Measurements from ENCODE around the gene SULT1C3. TPM values are rescaled to one million over a fixed set of nuclear protein-coding genes. Genes with fewer than 3 reads are reported as not detected.
A peak's percentile ranks its signal among the peaks of the same experiment; 100 is the strongest.

Gene SULT1C3
- total and polyA plus RNA-seq, 8 donors: 0.73 to 2.1 TPM; not detected in 6

GRCh38 chr2:108268001-108268400, 28.2 kb downstream of the SULT1C3 start:
- Histone ChIP-seq H3K27me3 (no peaks in the 10 kb centered on the region), H3K4me3 (no peak overlapping the region), H3K27ac (peak overlapping the region; percentile 60 to 90 (median 84)), H3K36me3 (no peaks in the 10 kb centered on the region), H3K4me1 (peaks cover 14 to 52% (median 25%) of the 10 kb centered on the region in 4 donors), H3K9me3 (no peaks in the 10 kb centered on the region)
- TF ChIP-seq EP300 (IDR thresholded peaks at IDR 0.05) (no peak), POLR2AphosphoS5 (IDR thresholded peaks at IDR 0.05) (peak in 1 of 3 donors; percentile 60)
- intact Hi-C loops (cut with DNase I; ENCODE audit: low total_unique reads): no loop called here
- peak in 1 of 2 donors; percentile 63 for DNase-seq
- 19 to 49% (median 26%) methylated on average over 4 of the region's 4 CpGs for WGBS, 5 donors

- no peak for TF ChIP-seq EP300 (IDR thresholded peaks at IDR 0.05)
- H3K36me3 ChIP-seq: no peaks in the 10 kb centered on the region
- no peaks in the 10 kb centered on the region for H3K27me3 ChIP-seq
- H3K27ac ChIP-seq: peak overlapping the region; percentile 10 to 84 (median 41)
- 74 to 100% (median 96%) methylated on average over 1 to 3 of the region's 3 CpGs for WGBS, 5 donors
- peaks cover 14 to 45% (median 25%) of the 10 kb centered on the region in 4 donors for H3K4me1 ChIP-seq
- intact Hi-C loops (cut with DNase I; ENCODE audit: low total_unique reads): no loop called here
- no peak overlapping the region for H3K4me3 ChIP-seq
- H3K9me3 ChIP-seq: no peaks in the 10 kb centered on the region
- no peak for DNase-seq
Observed at GRCh38 chr2:108270346-108270745, 30.6 kb downstream of the SULT1C3 start.

- WGBS, 5 donors: 52 to 68% (median 55%) methylated on average over 5 of the region's 5 CpGs
- no peak overlapping the region for H3K4me3 ChIP-seq
- peak overlapping the region; percentile 23 to 84 (median 47) for H3K27ac ChIP-seq
- peaks cover 13 to 45% (median 23%) of the 10 kb centered on the region in 4 donors for H3K4me1 ChIP-seq
- no peaks in the 10 kb centered on the region for H3K9me3 ChIP-seq
- TF ChIP-seq EP300 (IDR thresholded peaks at IDR 0.05) (no peak), POLR2AphosphoS5 (IDR thresholded peaks at IDR 0.05) (peak in 1 of 3 donors; percentile 68), POLR2A (IDR thresholded peaks at IDR 0.05) (no peak), CTCF (IDR thresholded peaks at IDR 0.05) (no peak)
- DNase-seq: peak in 1 of 2 donors; percentile 68
- intact Hi-C loops (cut with DNase I; ENCODE audit: low total_unique reads): no loop called here
- H3K27me3 ChIP-seq: no peaks in the 10 kb centered on the region
- H3K36me3 ChIP-seq: no peaks in the 10 kb centered on the region
Observed at GRCh38 chr2:108270768-108271506, 31.2 kb downstream of the SULT1C3 start.

- Histone ChIP-seq H3K4me3 (peak overlapping the region in 1 of 4 donors; percentile 24), H3K27ac (peak overlapping the region; percentile 41 to 84 (median 53)), H3K9me3 (no peaks in the 10 kb centered on the region), H3K4me1 (peaks cover 5 to 39% (median 21%) of the 10 kb centered on the region in 4 donors), H3K36me3 (no peaks in the 10 kb centered on the region), H3K27me3 (no peaks in the 10 kb centered on the region)
- 61 to 86% (median 64%) methylated on average over 7 of the region's 7 CpGs for WGBS, 5 donors
- intact Hi-C loops (cut with DNase I; ENCODE audit: low total_unique reads): no loop called here
- TF ChIP-seq POLR2A (IDR thresholded peaks at IDR 0.05) (no peak), CTCF (IDR thresholded peaks at IDR 0.05) (no peak), POLR2AphosphoS5 (IDR thresholded peaks at IDR 0.05) (peak in 2 of 3 donors; percentile 17 to 33)
- peak in 1 of 2 donors; percentile 45 for DNase-seq
Observed at GRCh38 chr2:108271691-108272253, 32.0 kb downstream of the SULT1C3 start.

- 76 to 86% (median 81%) methylated on average over 2 of the region's 2 CpGs for WGBS, 5 donors
- no peaks in the 10 kb centered on the region for H3K9me3 ChIP-seq
- peaks cover 0 to 4% (median 0%) of the 10 kb centered on the region in 4 donors for H3K4me1 ChIP-seq
- H3K27ac ChIP-seq: no peak overlapping the region
- no peaks in the 10 kb centered on the region for H3K36me3 ChIP-seq
- TF ChIP-seq POLR2A (IDR thresholded peaks at IDR 0.05): no peak
- TF ChIP-seq POLR2AphosphoS5 (IDR thresholded peaks at IDR 0.05): no peak
- TF ChIP-seq EP300 (IDR thresholded peaks at IDR 0.05): no peak
- TF ChIP-seq CTCF (IDR thresholded peaks at IDR 0.05): no peak
- H3K27me3 ChIP-seq: no peaks in the 10 kb centered on the region
- intact Hi-C loops (cut with DNase I; ENCODE audit: low total_unique reads): no loop called here
- no peak overlapping the region for H3K4me3 ChIP-seq
- DNase-seq: no peak
Observed at GRCh38 chr2:108278631-108279030, 38.9 kb downstream of the SULT1C3 start.

Measured in stomach (tissue), 9 donors.